Measurements from ENCODE around the gene PADI3. TPM values are rescaled to one million over a fixed set of nuclear protein-coding genes. Genes with fewer than 3 reads are reported as not detected.

Gene PADI3
- total RNA-seq (2014; rRNA removed) = 0.06 and 0.57 TPM in 2 replicates
- 0.26 TPM for polyA plus RNA-seq (2012)

- no peak for DNase-seq (ENCODE audit: low read depth)
Measured at GRCh38 chr1:17248781-17249180, at the start of gene PADI3. Gene PADI3, plus strand, starts transcription at chr1:17249098. Its CDS starts 40 bp downstream, at chr1:17249138.

- DNase-seq (ENCODE audit: low read depth) = no peak
Measured at GRCh38 chr1:17199267-17200044, 49.4 kb upstream of the PADI3 start.

GRCh38 chr1:17200246-17200645 lies 48.7 kb upstream of the PADI3 start:
- DNase-seq (ENCODE audit: low read depth) = no peak

- DNase-seq (ENCODE audit: low read depth) = no peak
Measured at GRCh38 chr1:17200756-17201155, 48.1 kb upstream of the PADI3 start.

- DNase-seq (ENCODE audit: low read depth) = no peak
Measured at GRCh38 chr1:17201201-17202021, 47.5 kb upstream of the PADI3 start.

GRCh38 chr1:17204546-17205440 lies 44.1 kb upstream of the PADI3 start, which contains the start of gene PADI1:
Gene PADI1, plus strand, starts transcription at chr1:17205128. Its CDS starts 90 bp downstream, at chr1:17205218.
- DNase-seq (ENCODE audit: low read depth) = no peak

GRCh38 chr1:17205652-17206051 lies 43.2 kb upstream of the PADI3 start:
- no peak for DNase-seq (ENCODE audit: low read depth)

- DNase-seq (ENCODE audit: low read depth) = no peak
Measured at GRCh38 chr1:17206196-17206595, 42.7 kb upstream of the PADI3 start.

- no peak for DNase-seq (ENCODE audit: low read depth)
Measured at GRCh38 chr1:17207046-17207445, 41.9 kb upstream of the PADI3 start.

- DNase-seq (ENCODE audit: low read depth) = no peak
Measured at GRCh38 chr1:17207540-17207939, 41.4 kb upstream of the PADI3 start.

- peak; percentile 79 for DNase-seq (ENCODE audit: low read depth)
Measured at GRCh38 chr1:17207966-17208418, 40.9 kb upstream of the PADI3 start.

- no peak for DNase-seq (ENCODE audit: low read depth)
Measured at GRCh38 chr1:17208546-17208945, 40.4 kb upstream of the PADI3 start.

- no peak for DNase-seq (ENCODE audit: low read depth)
Measured at GRCh38 chr1:17209430-17209829, 39.5 kb upstream of the PADI3 start.

GRCh38 chr1:17210176-17210575 lies 38.7 kb upstream of the PADI3 start:
- DNase-seq (ENCODE audit: low read depth) = no peak

GRCh38 chr1:17211377-17211776 lies 37.5 kb upstream of the PADI3 start:
- no peak for DNase-seq (ENCODE audit: low read depth)

- no peak for DNase-seq (ENCODE audit: low read depth)
Measured at GRCh38 chr1:17212009-17212408, 36.9 kb upstream of the PADI3 start.

GRCh38 chr1:17212487-17213121 lies 36.3 kb upstream of the PADI3 start:
- peak; percentile 60 for DNase-seq (ENCODE audit: low read depth)

- no peak for DNase-seq (ENCODE audit: low read depth)
Measured at GRCh38 chr1:17213148-17213781, 35.6 kb upstream of the PADI3 start.

GRCh38 chr1:17213782-17214148 lies 35.1 kb upstream of the PADI3 start:
- DNase-seq (ENCODE audit: low read depth) = no peak

GRCh38 chr1:17214876-17215544 lies 33.9 kb upstream of the PADI3 start:
- DNase-seq (ENCODE audit: low read depth) = no peak

Measured in LHCN-M2 (cell line).